PC-3 (cell line): ENCODE measurements around the gene CGA. TPM values are rescaled to one million over a fixed set of nuclear protein-coding genes. Genes with fewer than 3 reads are reported as not detected.

Experiments used
- ATAC-seq: fragments of 200-7000 bp; cut with Tn5 transposase; 2 replicates; pipeline ENCODE4 v1.9.1; 2020; ENCODE audit warnings: mild to moderate bottlenecking, moderate library complexity
- BruUV-seq: library from RNA; stranded (reverse); fragments of 400-500 nt; replicated peaks from 2 replicates; lab custom pipeline; 2021; lab: Mats Ljungman, UMichigan
- CTCF ChIA-PET: fragments of 300-600 bp; sonication (Branson Sonifier 250); formaldehyde crosslinking; loops from one replicate; lab custom pipeline; 2022; ENCODE audit warnings: antibody characterized with exemption; lab: Charles Lee
- POLR2A ChIA-PET: fragments of 300-600 bp; sonication (Branson Sonifier 250); formaldehyde crosslinking; loops from one replicate; lab custom pipeline; 2022; ENCODE audit warnings: antibody characterized with exemption; ENCODE audit not compliant: unreplicated experiment; lab: Charles Lee
- DNase-seq: peaks from one replicate; pipeline ENCODE4 v3.0.0-alpha.2; 2015
- H2AFZ ChIP-seq: fragments of 300-600 bp; sonication (generic); 2 replicates; pipeline ENCODE4 v1.6.0; 2016; ENCODE audit warnings: antibody characterized with exemption, low read length
- H3F3A ChIP-seq: fragments of 300-600 bp; sonication (generic); one replicate; pipeline ENCODE4 v1.6.0; 2017; ENCODE audit warnings: antibody characterized with exemption, low read length, control low read depth, mild to moderate bottlenecking; ENCODE audit not compliant: unreplicated experiment
- H3K27ac ChIP-seq: fragments of 300-600 bp; sonication (generic); 2 replicates; pipeline ENCODE4 v1.5.1; 2016; ENCODE audit warnings: mild to moderate bottlenecking, low read length
- H3K27me3 ChIP-seq: fragments of 300-600 bp; sonication (generic); 2 replicates; pipeline ENCODE4 v1.6.1; 2016; ENCODE audit warnings: low read length, mixed read lengths
- H3K36me3 ChIP-seq: fragments of 300-600 bp; sonication (generic); 2 replicates; pipeline ENCODE4 v1.6.1; 2016; ENCODE audit warnings: low read depth, mixed run types, low read length, mixed read lengths
- H3K4me1 ChIP-seq: fragments of 300-600 bp; sonication (generic); 2 replicates; pipeline ENCODE4 v1.5.1; 2016; ENCODE audit warnings: low read length; ENCODE audit not compliant: insufficient read depth
- H3K4me2 ChIP-seq: fragments of 300-600 bp; sonication (generic); 2 replicates; pipeline ENCODE4 v1.6.0; 2016; ENCODE audit warnings: low read length
- H3K4me3 ChIP-seq: fragments of 300-600 bp; sonication (generic); 2 replicates; pipeline ENCODE4 v1.5.1; 2016; ENCODE audit warnings: mild to moderate bottlenecking, low read length, mixed read lengths
- H3K79me2 ChIP-seq: fragments of 300-600 bp; sonication (generic); 2 replicates; pipeline ENCODE4 v1.6.1; 2017; ENCODE audit warnings: low read length, mixed read lengths
- H3K9ac ChIP-seq: fragments of 300-600 bp; sonication (generic); 2 replicates; pipeline ENCODE4 v1.6.0; 2016; ENCODE audit warnings: mild to moderate bottlenecking, low read length
- H3K9me2 ChIP-seq: fragments of 300-600 bp; sonication (generic); replicated peaks from 2 replicates; pipeline ENCODE4 v1.6.1; 2016; ENCODE audit warnings: mixed run types, low read length, mixed read lengths
- H3K9me3 ChIP-seq: fragments of 300-600 bp; sonication (generic); 2 replicates; pipeline ENCODE4 v1.6.1; 2016; ENCODE audit warnings: low read length, mixed read lengths
- H4K20me1 ChIP-seq: fragments of 300-600 bp; sonication (generic); 2 replicates; pipeline ENCODE4 v1.6.1; 2016; ENCODE audit warnings: low read length, mixed read lengths
- EZH2 ChIP-seq: fragments of 300-600 bp; sonication (generic); IDR thresholded peaks from one replicate; pipeline ENCODE4 v1.6.1; 2017; ENCODE audit warnings: antibody characterized with exemption, mild to moderate bottlenecking, low read length; ENCODE audit not compliant: unreplicated experiment
- EZH2phosphoT487 ChIP-seq: fragments of 300-600 bp; sonication (generic); IDR thresholded peaks from 2 replicates; pipeline ENCODE4 v1.6.1; 2018; ENCODE audit warnings: mild to moderate bottlenecking, antibody characterized with exemption, low read length, borderline replicate concordance
- intact Hi-C: fragments of 100-400 bp; cut with micrococcal nuclease; formaldehyde crosslinking; loops from 2 replicates; pipeline ENCODE4 v1.9.0; 2023
- total RNA-seq: library from RNA; depleted of rRNA; stranded (reverse); fragments of >200 nt; gene quantifications from 2 replicates; pipeline ENCODE4 v1.2.3, GENCODE V29; 2014
- TF ChIP-seq, protein P1 (sequence below): fragments of 300-600 bp; sonication (generic); conservative IDR thresholded peaks from 2 replicates; pipeline ENCODE4 v1.5.1; 2017; ENCODE audit warnings: antibody characterized with exemption, low read depth, mild to moderate bottlenecking, low read length

CGA gene
- total RNA-seq, 1 experiment from 2014 or later: not detected

DNA sequence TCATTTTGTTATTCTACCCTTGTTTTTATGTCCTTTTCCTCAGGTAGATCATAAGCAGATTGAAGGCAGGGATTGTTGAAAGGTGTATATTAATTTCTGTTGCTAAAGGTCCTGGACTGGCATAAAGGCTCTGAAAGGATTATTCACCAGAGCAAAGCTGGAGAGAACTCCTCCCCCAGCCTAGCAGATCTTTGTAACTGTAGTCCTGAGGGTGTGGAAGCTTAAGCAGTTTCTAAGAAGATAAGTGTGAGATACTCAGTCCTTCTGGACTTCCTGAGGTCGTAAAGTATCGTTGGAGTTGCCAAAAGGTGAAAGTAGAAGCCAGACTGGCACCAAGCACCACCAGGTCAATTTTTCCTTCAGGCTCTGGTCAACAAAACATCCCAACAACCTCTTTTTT lies 24.2 kb downstream of the CGA start:
- Histone ChIP-seq H3K27ac (no peak overlapping the region), H3K27me3 (no peaks in the 10 kb centered on the region), H2AFZ (no peak overlapping the region), H4K20me1 (no peaks in the 10 kb centered on the region), H3K9me2 (no peaks in the 10 kb centered on the region), H3K4me3 (no peak overlapping the region), H3K9me3 (no peaks in the 10 kb centered on the region), H3K79me2 (no peaks in the 10 kb centered on the region), H3K9ac (no peak overlapping the region), H3K36me3 (no peaks in the 10 kb centered on the region; the same call in 1 of the 2 replicates), H3F3A (no peaks in the 10 kb centered on the region), H3K4me1 (no peaks in the 10 kb centered on the region), H3K4me2 (no peak overlapping the region)
- DNase-seq (no peak), ATAC-seq (no peak)
- CTCF ChIA-PET: no interaction called here
- intact Hi-C loops: no loop called here
- POLR2A ChIA-PET: no interaction called here
- no TSS peak for BruUV-seq
- TF ChIP-seq EZH2 (no peak), EZH2phosphoT487 (no peak)
- TF ChIP-seq, protein P1, sequence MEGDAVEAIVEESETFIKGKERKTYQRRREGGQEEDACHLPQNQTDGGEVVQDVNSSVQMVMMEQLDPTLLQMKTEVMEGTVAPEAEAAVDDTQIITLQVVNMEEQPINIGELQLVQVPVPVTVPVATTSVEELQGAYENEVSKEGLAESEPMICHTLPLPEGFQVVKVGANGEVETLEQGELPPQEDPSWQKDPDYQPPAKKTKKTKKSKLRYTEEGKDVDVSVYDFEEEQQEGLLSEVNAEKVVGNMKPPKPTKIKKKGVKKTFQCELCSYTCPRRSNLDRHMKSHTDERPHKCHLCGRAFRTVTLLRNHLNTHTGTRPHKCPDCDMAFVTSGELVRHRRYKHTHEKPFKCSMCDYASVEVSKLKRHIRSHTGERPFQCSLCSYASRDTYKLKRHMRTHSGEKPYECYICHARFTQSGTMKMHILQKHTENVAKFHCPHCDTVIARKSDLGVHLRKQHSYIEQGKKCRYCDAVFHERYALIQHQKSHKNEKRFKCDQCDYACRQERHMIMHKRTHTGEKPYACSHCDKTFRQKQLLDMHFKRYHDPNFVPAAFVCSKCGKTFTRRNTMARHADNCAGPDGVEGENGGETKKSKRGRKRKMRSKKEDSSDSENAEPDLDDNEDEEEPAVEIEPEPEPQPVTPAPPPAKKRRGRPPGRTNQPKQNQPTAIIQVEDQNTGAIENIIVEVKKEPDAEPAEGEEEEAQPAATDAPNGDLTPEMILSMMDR: no peak

DNA sequence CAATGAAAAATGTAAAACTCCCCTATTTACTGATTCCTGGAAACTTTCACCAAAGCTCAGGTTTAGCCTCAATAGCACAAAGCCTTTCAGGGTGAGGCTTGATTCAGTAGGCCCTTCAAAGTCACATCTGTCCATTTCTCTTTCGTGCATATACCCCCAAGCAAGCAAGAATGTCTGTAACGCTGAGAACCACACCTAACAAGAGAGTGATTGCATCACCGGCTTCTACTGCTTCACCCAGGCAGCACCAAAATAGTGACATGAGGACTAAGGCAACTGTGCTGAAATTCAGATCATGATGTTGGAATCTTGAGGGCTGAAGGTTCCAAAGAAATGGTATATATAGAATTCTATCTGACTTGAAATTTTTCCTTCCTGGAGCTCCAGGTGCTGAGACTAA lies 26.1 kb downstream of the CGA start:
- Histone ChIP-seq H3F3A (no peaks in the 10 kb centered on the region), H3K36me3 (no peaks in the 10 kb centered on the region; the same call in 1 of the 2 replicates), H3K79me2 (no peaks in the 10 kb centered on the region), H4K20me1 (no peaks in the 10 kb centered on the region), H3K9me3 (no peaks in the 10 kb centered on the region), H3K9ac (no peak overlapping the region), H3K4me3 (no peak overlapping the region), H3K9me2 (no peaks in the 10 kb centered on the region), H3K27ac (no peak overlapping the region), H3K4me1 (no peaks in the 10 kb centered on the region), H2AFZ (no peak overlapping the region), H3K4me2 (no peak overlapping the region), H3K27me3 (0 out of 2 replicates have a peak, but pooled peaks cover 5% of the 10 kb centered on the region)
- no TSS peak for BruUV-seq
- POLR2A ChIA-PET: no interaction called here
- intact Hi-C loops: loop anchor here (5.0 to 10.0 kb wide), 2 partner anchors 166 to 1764 kb away; no protein-coding TSS in a partner anchor
- TF ChIP-seq, protein P1: no peak
- TF ChIP-seq EZH2phosphoT487 (no peak), EZH2 (no peak)
- CTCF ChIA-PET: no interaction called here
- no peak for DNase-seq
- no peak for ATAC-seq
